Mesothelial cell of epicardium (in vitro differentiated cells): Measurements from ENCODE around the gene TTC19. TPM values are rescaled to one million over a fixed set of nuclear protein-coding genes. Genes with fewer than 3 reads are reported as not detected.
A peak's percentile ranks its signal among the peaks of the same experiment; 100 is the strongest.

ENCODE experiments used
- DNase-seq, 2 experiments: peaks; one replicate each; pipeline ENCODE4 v3.0.0; 2021; ENCODE audit warnings: low spot score in 2 of 2; ENCODE audit not compliant: unreplicated experiment in 2 of 2
- H3K27ac Mint-ChIP-seq: 2 replicates; pipeline ENCODE4 v1.8.0; 2021; ENCODE audit warnings: mixed read lengths
- H3K27me3 Mint-ChIP-seq: 2 replicates; pipeline ENCODE4 v1.8.0; 2021; ENCODE audit warnings: low read depth, mixed read lengths
- H3K36me3 Mint-ChIP-seq: 2 replicates; pipeline ENCODE4 v1.8.0; 2021; ENCODE audit warnings: mixed read lengths
- H3K4me1 Mint-ChIP-seq: 2 replicates; pipeline ENCODE4 v1.8.0; 2021; ENCODE audit warnings: mixed read lengths
- H3K4me3 Mint-ChIP-seq: 2 replicates; pipeline ENCODE4 v1.8.0; 2021; ENCODE audit warnings: mild to moderate bottlenecking, moderate library complexity, mixed read lengths
- H3K9me3 Mint-ChIP-seq: 2 replicates; pipeline ENCODE4 v1.8.0; 2021; ENCODE audit warnings: mixed read lengths
- total RNA-seq: library from RNA; stranded (reverse); gene quantifications from 3 replicates; pipeline ENCODE4 v1.2.1, GENCODE V29; 2021
- TF ChIP-seq, protein P1 (sequence below): fragments of 200-600 bp; sonication (generic); IDR thresholded peaks from one replicate; pipeline ENCODE4 v1.5.0; 2021; ENCODE audit warnings: antibody characterized with exemption; ENCODE audit not compliant: unreplicated experiment

The TTC19 gene
- total RNA-seq, 1 donor from 2014 or later: 41.7 TPM

DNA sequence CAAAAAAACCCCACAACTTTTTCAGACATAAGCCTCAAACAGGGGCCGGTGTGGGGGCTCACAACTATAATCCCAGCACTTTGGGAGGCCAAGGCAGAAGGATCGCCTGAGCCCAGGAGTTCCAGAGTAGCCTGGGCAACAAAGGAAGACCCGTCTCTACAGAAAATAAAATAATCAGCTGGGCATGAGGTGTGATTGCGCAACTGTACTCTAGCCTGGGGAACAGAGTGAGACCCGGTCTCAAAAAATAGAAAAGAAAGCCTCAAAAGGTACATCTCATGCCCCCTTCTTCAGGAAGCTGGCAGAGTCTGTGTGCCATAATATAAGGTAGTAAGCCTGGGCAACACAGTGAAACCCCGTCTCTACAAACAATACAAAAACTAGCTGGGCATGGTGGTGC, 3.3 kb upstream of the TTC19 start:
- H3K4me1 Mint-ChIP-seq: peaks cover 13% of the 10 kb centered on the region
- no peaks in the 10 kb centered on the region for H3K27me3 Mint-ChIP-seq
- H3K27ac Mint-ChIP-seq: no peak overlapping the region
- DNase-seq: no peak
- no peaks in the 10 kb centered on the region for H3K9me3 Mint-ChIP-seq
- peaks cover 5% of the 10 kb centered on the region for H3K36me3 Mint-ChIP-seq
- TF ChIP-seq, protein P1, sequence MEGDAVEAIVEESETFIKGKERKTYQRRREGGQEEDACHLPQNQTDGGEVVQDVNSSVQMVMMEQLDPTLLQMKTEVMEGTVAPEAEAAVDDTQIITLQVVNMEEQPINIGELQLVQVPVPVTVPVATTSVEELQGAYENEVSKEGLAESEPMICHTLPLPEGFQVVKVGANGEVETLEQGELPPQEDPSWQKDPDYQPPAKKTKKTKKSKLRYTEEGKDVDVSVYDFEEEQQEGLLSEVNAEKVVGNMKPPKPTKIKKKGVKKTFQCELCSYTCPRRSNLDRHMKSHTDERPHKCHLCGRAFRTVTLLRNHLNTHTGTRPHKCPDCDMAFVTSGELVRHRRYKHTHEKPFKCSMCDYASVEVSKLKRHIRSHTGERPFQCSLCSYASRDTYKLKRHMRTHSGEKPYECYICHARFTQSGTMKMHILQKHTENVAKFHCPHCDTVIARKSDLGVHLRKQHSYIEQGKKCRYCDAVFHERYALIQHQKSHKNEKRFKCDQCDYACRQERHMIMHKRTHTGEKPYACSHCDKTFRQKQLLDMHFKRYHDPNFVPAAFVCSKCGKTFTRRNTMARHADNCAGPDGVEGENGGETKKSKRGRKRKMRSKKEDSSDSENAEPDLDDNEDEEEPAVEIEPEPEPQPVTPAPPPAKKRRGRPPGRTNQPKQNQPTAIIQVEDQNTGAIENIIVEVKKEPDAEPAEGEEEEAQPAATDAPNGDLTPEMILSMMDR: no peak
- H3K4me3 Mint-ChIP-seq: no peak overlapping the region

DNA sequence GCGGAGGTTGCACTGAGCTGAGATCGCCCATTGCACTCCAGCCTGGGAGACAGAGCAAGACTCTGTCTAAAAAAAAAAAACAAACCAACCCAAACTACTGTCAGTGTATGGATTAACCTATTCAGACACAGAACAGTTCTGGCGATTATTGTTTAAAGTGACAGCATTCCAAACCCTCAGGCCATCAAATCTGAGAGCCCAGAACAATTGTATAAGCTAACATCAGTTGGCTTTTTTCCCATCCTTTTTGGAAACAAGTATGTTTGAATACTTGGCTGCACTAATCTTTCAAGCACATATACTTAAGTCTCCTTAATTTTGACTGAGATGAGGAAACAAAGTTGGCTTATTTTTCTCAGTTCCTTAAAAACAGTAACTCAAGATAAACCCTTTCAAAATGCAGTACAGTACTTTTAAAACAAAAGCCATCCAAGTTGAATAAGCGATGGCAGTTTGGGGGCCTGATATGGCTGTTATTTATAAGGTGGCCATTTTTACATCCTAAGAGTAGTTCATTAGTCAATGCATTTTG, 1.5 kb upstream of the TTC19 start:
- peaks cover 22% of the 10 kb centered on the region for H3K36me3 Mint-ChIP-seq
- H3K9me3 Mint-ChIP-seq: peaks cover 8% of the 10 kb centered on the region
- peaks cover 18% of the 10 kb centered on the region for H3K4me1 Mint-ChIP-seq

DNA sequence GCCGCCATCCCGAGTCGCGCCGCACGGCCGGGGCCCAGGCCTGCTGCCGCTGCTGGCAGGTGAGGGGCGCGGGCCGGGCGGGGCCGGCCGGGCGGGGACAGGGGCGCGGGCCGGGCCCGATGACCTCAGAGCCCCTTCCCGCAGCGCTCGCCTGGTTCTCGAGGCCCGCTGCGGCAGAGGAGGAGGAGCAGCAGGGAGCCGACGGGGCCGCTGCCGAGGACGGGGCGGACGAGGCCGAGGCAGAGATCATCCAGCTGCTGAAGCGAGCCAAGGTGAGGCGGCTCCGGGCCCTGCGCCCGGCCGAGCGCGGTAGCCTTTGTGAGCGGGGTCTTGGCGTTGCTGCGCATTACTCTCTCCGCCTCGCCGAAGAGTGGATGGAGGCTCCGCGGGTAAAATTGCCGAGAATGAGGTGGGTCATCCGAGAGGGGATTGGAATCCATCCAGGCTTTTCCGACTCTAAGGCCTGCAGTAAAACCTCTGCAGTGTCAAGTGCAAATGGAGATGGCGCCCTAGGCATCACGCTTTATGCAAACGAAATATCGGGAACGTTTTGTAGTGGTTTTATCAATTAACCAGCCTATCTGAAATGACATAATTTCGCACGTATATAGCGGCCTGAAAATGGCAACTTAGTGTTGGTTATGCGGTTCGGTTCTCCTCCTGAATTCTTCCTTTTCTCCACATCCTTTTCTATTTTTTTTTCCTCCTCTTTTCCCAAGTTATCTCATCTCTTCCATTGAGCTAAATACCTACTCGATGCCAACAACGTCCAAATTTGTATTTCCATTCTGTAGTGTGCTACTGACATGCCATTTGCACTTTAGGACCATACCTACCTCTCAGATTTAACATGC, 577 bp downstream of the TTC19 start:
- H3K4me3 Mint-ChIP-seq: peak overlapping the region; percentile 77
- H3K9me3 Mint-ChIP-seq: peaks cover 8% of the 10 kb centered on the region
- H3K4me1 Mint-ChIP-seq: peaks cover 18% of the 10 kb centered on the region
- no peaks in the 10 kb centered on the region for H3K27me3 Mint-ChIP-seq
- peak; percentile 26 to 58 for DNase-seq
- TF ChIP-seq, protein P1: no peak
- peaks cover 35% of the 10 kb centered on the region for H3K36me3 Mint-ChIP-seq
- H3K27ac Mint-ChIP-seq: peak overlapping the region; percentile 77

More for the DNA sequence above, 1.5 kb upstream of the TTC19 start:
- Mint-ChIP-seq H3K27me3 (no peaks in the 10 kb centered on the region), H3K27ac (peak overlapping the region; percentile 98), H3K4me3 (peak overlapping the region; percentile 92)
- DNase-seq: no peak
- TF ChIP-seq, protein P1: no peak

DNA sequence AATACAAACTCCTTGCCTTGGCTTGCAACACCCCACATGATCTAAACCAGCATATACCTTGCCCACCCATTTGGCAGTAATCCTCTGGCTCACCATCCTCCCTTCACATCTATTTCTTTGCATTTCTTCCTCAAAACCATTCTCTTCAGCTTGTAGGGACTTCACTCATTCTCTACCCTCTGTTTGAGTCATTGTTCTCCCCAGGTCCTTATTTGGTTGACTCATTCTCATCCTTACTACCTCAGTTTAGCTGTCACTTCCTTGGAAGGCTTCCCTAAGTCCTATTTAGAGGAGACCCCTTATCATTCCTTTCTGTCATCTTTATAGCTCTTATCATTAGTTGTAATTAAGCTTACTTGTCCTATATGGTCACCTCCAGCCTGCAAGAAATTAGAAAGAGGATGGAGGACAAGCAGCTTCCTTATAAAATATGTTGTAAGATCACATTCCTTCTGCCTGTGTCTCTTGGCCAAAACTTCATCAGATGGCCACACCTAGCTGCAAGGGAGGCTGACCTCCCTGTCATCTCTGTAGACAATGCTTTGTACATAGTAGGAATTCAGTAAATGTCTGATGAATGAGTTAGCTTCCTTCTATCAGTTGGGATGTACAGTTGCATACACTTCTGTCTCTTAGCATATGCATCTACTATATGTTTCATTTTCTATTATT, 1.7 kb downstream of the TTC19 start:
- no peak for DNase-seq
- peak overlapping the region; percentile 77 for H3K4me3 Mint-ChIP-seq
- H3K27ac Mint-ChIP-seq: peak overlapping the region; percentile 77
- TF ChIP-seq, protein P1: no peak
- H3K27me3 Mint-ChIP-seq: no peaks in the 10 kb centered on the region
- peaks cover 43% of the 10 kb centered on the region for H3K36me3 Mint-ChIP-seq
- H3K4me1 Mint-ChIP-seq: peaks cover 18% of the 10 kb centered on the region
- H3K9me3 Mint-ChIP-seq: peaks cover 8% of the 10 kb centered on the region

DNA sequence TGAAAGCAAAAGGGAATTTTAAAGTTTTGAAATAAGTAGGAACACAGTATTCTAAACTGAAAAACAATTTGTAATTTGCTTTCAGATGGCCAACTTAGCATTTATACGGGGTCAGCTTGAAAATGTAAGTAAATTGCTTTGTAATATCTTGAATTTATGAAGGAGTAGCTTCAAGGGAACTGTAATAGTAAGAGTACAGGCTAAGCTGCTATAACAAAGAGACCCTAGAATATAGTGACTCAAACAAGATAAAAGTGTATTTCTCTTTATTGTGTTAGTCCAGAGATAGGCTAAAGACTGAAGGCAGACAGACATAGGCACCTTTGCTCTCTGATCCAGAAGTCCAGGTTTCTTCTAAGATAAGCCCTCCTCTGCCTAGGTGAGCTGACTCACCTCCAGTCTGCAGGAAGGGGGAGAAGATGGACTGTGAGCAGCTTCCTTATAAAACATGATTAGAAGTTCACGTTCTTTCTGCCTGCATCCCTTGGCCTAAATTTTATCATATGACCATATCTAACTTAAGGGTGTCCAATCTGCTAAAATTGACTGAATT, 3.2 kb downstream of the TTC19 start:
- H3K27ac Mint-ChIP-seq: no peak overlapping the region
- H3K9me3 Mint-ChIP-seq: peaks cover 8% of the 10 kb centered on the region
- H3K27me3 Mint-ChIP-seq: no peaks in the 10 kb centered on the region
- H3K4me1 Mint-ChIP-seq: peaks cover 18% of the 10 kb centered on the region
- TF ChIP-seq, protein P1: no peak
- H3K4me3 Mint-ChIP-seq: no peak overlapping the region
- no peak for DNase-seq
- H3K36me3 Mint-ChIP-seq: peaks cover 53% of the 10 kb centered on the region
